Stimulated activated CD4-positive, alpha-beta T cell treated with anti-CD3 and anti-CD28 coated beads, Interleukin-1b, Interleukin-23, amount 100 ng/mL, for 4 hours (primary cell): ENCODE data around the gene POLRMT.
"Not testable (repeated sequence)": the region's sequence is repeated elsewhere in the genome, so short reads cannot be mapped to it uniquely, and the experiment has no call there.

Experiments
- DNase-seq, 2 donors: peaks; one replicate each; pipeline ENCODE4 v3.0.0-alpha.2; 2020; ENCODE audit warnings: low read depth in 2 of 2

POLRMT gene

GRCh38 chr19:628168-628567, 5.2 kb downstream of the POLRMT start:
- no peak for DNase-seq

GRCh38 chr19:626566-626965, 6.8 kb downstream of the POLRMT start:
- DNase-seq, result not testable (repeated sequence)

GRCh38 chr19:625257-625656, 8.1 kb downstream of the POLRMT start:
- no peak for DNase-seq

- DNase-seq, result no peak
Observed at GRCh38 chr19:624433-625109, 8.8 kb downstream of the POLRMT start.

- DNase-seq, result no peak
Observed at GRCh38 chr19:623974-624373, 9.4 kb downstream of the POLRMT start.

- DNase-seq, result no peak
Observed at GRCh38 chr19:623175-623916, 10.0 kb downstream of the POLRMT start.

GRCh38 chr19:622666-623065, 10.7 kb downstream of the POLRMT start:
- DNase-seq, result no peak

GRCh38 chr19:621819-622218, 11.5 kb downstream of the POLRMT start:
- no peak for DNase-seq

- not testable (repeated sequence) for DNase-seq
Observed at GRCh38 chr19:621191-621590, 12.1 kb downstream of the POLRMT start.

- no peak for DNase-seq
Observed at GRCh38 chr19:620166-620862, 13.0 kb downstream of the POLRMT start.

- no peak for DNase-seq
Observed at GRCh38 chr19:619286-620002, 13.9 kb downstream of the POLRMT start.

- no peak for DNase-seq
Observed at GRCh38 chr19:618674-619285, 14.6 kb downstream of the POLRMT start.

- no peak for DNase-seq
Observed at GRCh38 chr19:618247-618619, 15.1 kb downstream of the POLRMT start.

- no peak for DNase-seq
Observed at GRCh38 chr19:617551-618246, 15.6 kb downstream of the POLRMT start.

GRCh38 chr19:616747-617526, 16.4 kb downstream of the POLRMT start:
- DNase-seq, result no peak

GRCh38 chr19:616062-616700, 17.2 kb downstream of the POLRMT start:
- no peak for DNase-seq

GRCh38 chr19:615619-616018, 17.7 kb downstream of the POLRMT start:
- DNase-seq, result no peak

GRCh38 chr19:613732-614567, 19.4 kb downstream of the POLRMT start:
- no peak for DNase-seq

- no peak for DNase-seq
Observed at GRCh38 chr19:612941-613340, 20.4 kb downstream of the POLRMT start.
